Lower lobe of right lung (tissue), 2 donors: ENCODE results near the gene MAP3K19. TPM values are rescaled to one million over a fixed set of nuclear protein-coding genes. Genes with fewer than 3 reads are reported as not detected.

Source experiments
- ATAC-seq, 2 donors: fragments of 200-7000 bp; cut with Tn5 transposase; one replicate each; pipeline ENCODE4 v1.9.1; 2020 to 2022; ENCODE audit warnings: mild to moderate bottlenecking in 2 of 2, moderate library complexity in 2 of 2
- DNase-seq: peaks from one replicate; pipeline ENCODE4 v3.0.0-alpha.2; 2020
- H3K27ac ChIP-seq: fragments of 200-600 bp; one replicate; pipeline ENCODE4 v1.8.0; 2022
- H3K27me3 ChIP-seq: fragments of 200-600 bp; one replicate; pipeline ENCODE4 v1.8.0; 2022; ENCODE audit warnings: low read depth
- H3K36me3 ChIP-seq: fragments of 200-600 bp; one replicate; pipeline ENCODE4 v1.8.0; 2022; ENCODE audit warnings: mild to moderate bottlenecking
- H3K4me1 ChIP-seq: fragments of 200-600 bp; one replicate; pipeline ENCODE4 v1.8.0; 2022
- H3K4me3 ChIP-seq: fragments of 200-600 bp; one replicate; pipeline ENCODE4 v1.8.0; 2022; ENCODE audit warnings: mild to moderate bottlenecking
- H3K9me3 ChIP-seq: fragments of 200-600 bp; one replicate; pipeline ENCODE4 v1.8.0; 2022
- intact Hi-C: fragments of 100-400 bp; cut with DNase I; formaldehyde crosslinking; loops from one replicate; pipeline ENCODE4 v1.11.0; 2022
- total RNA-seq: library from RNA; stranded (reverse); fragmentation: NEBNext Ultra II Directional; extraction: Animal tissue kit (Norgen Biotek cat#: 25700); gene quantifications from one replicate; pipeline ENCODE4 v1.2.1, GENCODE V29; 2021
- TF ChIP-seq, protein P1 (sequence below): fragments of 200-600 bp; IDR thresholded peaks from one replicate; pipeline ENCODE4 v1.8.0; 2022; ENCODE audit warnings: antibody characterized with exemption, mild to moderate bottlenecking
- donor health status: DM: no; HTN: yes; CAD: no; lungs with severe emphysema.

The MAP3K19 gene
- total RNA-seq, 1 donor from 2014 or later = 7.2 TPM

DNA sequence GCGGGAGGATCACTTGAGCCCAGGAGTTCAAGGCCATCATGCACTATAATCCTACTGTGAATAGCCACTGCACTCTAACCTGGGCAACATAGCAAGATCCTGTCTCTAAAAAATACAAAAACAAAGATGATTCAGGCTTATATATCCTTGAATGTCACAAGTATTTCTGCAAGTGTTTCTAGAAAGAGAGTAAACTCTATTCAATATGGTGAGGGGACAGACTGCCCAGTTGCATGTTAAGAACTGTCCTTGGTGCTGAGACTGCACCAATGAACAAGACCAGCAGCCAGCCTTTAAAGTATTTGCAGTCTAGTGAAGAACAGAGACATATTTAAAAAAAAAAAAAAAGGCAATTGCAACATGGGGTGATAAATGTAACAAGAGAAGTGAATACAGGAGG is 16.4 kb downstream of the MAP3K19 start:
- H3K36me3 ChIP-seq = no peaks in the 10 kb centered on the region
- intact Hi-C loops = no loop called here
- H3K4me1 ChIP-seq = no peaks in the 10 kb centered on the region
- no peak overlapping the region for H3K4me3 ChIP-seq
- no peaks in the 10 kb centered on the region for H3K27me3 ChIP-seq
- no peak overlapping the region for H3K27ac ChIP-seq
- no peaks in the 10 kb centered on the region for H3K9me3 ChIP-seq
- TF ChIP-seq, protein P1, sequence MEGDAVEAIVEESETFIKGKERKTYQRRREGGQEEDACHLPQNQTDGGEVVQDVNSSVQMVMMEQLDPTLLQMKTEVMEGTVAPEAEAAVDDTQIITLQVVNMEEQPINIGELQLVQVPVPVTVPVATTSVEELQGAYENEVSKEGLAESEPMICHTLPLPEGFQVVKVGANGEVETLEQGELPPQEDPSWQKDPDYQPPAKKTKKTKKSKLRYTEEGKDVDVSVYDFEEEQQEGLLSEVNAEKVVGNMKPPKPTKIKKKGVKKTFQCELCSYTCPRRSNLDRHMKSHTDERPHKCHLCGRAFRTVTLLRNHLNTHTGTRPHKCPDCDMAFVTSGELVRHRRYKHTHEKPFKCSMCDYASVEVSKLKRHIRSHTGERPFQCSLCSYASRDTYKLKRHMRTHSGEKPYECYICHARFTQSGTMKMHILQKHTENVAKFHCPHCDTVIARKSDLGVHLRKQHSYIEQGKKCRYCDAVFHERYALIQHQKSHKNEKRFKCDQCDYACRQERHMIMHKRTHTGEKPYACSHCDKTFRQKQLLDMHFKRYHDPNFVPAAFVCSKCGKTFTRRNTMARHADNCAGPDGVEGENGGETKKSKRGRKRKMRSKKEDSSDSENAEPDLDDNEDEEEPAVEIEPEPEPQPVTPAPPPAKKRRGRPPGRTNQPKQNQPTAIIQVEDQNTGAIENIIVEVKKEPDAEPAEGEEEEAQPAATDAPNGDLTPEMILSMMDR = no peak
- no peak for ATAC-seq
- no peak for DNase-seq

DNA sequence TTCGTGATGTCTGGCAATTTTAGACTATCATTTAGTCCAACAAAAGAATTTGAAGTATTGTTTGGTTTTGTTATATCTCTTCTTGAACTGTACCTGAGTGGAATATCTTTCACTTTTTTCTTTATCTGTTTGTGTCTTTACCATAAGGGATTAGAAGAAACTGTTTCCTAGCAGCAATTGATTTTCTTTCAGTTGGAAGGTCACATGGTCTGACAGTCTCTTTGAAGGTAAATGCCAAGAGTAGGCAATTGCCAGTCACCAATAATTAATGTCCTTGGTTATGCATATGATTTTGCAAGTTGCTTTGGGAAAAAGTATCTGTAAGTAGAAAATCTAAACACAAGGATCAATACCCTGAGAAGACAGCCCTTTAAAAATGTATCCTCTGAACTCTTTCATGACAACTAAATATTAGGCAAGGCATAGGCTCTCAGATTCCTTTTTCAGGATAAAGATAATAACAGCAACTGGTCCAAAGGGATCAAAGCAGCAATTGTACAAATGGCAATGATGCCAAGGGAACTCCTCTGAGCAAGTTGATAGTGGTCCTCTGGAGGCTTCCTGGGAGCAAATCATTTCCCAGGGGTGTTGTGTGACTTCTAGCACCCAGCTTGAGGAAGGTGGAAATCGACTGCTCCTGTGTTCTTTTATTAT is 17.6 kb downstream of the MAP3K19 start:
- Histone ChIP-seq H3K27ac (no peak overlapping the region), H3K36me3 (no peaks in the 10 kb centered on the region), H3K27me3 (no peaks in the 10 kb centered on the region), H3K4me3 (no peak overlapping the region), H3K9me3 (no peaks in the 10 kb centered on the region), H3K4me1 (no peaks in the 10 kb centered on the region)
- ATAC-seq (no peak), DNase-seq (no peak)
- intact Hi-C loops = no loop called here
- TF ChIP-seq, protein P1 = no peak

DNA sequence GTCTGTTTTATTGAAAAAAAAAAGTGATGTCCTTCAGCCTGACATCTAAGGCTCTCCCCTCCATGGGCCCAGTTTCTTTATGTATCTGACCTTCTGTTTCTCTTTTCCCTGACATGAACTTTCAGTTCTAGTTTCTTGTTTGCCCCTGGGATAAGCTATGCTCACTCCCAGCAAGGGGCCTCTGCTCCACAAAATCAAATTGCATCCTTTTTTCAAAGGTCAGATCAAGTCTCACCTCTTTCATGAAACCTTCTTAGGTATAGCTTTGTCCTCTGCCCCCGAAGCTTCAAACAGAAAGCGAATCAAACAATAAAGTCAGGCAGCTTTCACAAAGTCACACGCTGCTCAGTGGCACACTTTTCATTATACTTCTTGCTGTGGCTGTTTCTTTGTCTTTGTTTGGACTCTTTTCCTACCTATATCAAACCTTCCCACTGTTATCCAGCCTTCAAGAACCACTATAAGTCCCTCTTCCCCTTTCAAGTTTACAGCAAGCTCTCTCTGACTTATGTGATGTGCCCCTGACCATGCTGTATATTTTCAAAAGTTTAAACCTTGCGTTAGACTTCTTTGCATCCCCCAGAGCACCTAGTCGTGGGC is 23.3 kb downstream of the MAP3K19 start:
- Histone ChIP-seq H3K36me3 (no peaks in the 10 kb centered on the region), H3K27me3 (no peaks in the 10 kb centered on the region)
- ATAC-seq = no peak

DNA sequence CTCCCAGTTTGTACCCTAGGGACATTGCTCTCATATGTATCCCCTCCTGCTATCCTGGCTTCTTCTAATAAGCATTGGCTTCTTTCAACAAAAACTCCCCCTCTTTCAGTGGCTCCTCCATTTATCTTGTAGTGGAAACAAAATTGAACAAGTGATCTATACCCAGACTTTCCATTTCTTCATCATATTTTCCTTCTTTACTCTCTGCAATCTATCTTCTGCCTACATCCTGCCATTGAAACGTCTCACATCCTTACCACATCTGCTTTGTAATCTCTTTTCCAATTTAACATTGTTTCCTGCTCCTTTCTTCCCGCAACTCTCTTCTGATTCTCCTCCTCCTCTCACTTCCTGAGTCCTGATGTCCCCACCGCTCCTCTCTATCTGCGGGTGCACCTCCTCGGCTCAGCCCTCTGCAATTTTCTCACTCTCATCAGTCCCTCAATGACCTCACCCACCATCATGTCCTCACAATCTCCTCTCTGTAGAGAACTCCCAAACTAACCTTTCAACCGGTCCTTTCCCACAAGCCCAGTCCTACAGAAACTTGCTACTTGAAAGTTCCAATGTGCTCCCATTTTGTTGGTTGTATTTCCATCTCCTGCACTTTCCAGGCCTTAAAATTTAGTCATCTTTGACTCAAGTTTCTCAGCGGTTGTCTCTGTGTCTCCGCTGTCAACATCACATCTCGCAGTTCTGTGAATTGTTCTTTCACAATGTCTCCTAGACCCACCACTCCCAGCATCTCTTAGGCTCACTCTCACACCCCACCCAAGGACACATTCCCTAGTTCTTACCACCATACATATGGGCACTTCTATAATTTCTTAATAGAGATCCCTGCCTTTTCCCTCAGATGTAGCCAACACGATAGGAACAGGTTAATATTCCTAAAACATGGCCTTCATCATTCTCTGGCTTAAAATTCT is 24.0 kb downstream of the MAP3K19 start:
- intact Hi-C loops = no loop called here
- TF ChIP-seq, protein P1 = no peak
- Histone ChIP-seq H3K27ac (no peak overlapping the region), H3K9me3 (no peaks in the 10 kb centered on the region), H3K4me3 (no peak overlapping the region), H3K36me3 (no peaks in the 10 kb centered on the region), H3K4me1 (no peaks in the 10 kb centered on the region), H3K27me3 (no peaks in the 10 kb centered on the region)
- no peak for ATAC-seq
- no peak for DNase-seq

More for the DNA sequence above, 23.3 kb downstream of the MAP3K19 start:
- intact Hi-C loops = no loop called here
- DNase-seq = no peak
- no peak overlapping the region for H3K27ac ChIP-seq
- H3K4me3 ChIP-seq = no peak overlapping the region
- TF ChIP-seq, protein P1 = no peak
- H3K4me1 ChIP-seq = no peaks in the 10 kb centered on the region
- H3K9me3 ChIP-seq = no peaks in the 10 kb centered on the region

DNA sequence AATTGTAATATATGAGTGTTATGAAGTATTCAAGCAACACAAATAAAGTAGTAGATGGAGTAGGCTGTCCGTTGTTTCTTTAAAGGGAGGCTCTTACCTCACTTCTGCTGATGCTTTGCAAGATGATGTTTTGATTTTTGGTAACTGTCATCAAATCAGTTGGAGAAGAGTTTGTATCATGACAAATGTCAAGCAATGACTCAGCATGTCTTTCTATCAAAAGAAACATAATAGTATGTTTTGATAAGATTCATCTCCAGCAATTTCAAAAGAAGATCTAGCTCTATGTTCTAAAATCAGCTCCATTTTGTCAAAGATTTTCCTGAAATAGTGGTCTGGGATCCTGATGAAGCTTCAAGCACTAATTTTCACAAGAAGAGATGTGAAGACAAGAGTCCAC is 25.6 kb downstream of the MAP3K19 start:
- Histone ChIP-seq H3K9me3 (no peaks in the 10 kb centered on the region), H3K27ac (no peak overlapping the region), H3K36me3 (no peaks in the 10 kb centered on the region), H3K27me3 (no peaks in the 10 kb centered on the region), H3K4me3 (no peak overlapping the region), H3K4me1 (no peaks in the 10 kb centered on the region)
- intact Hi-C loops = no loop called here
- ATAC-seq (no peak), DNase-seq (no peak)
- TF ChIP-seq, protein P1 = no peak
